Activated CD4-positive, alpha-beta T cell treated with anti-CD3 and anti-CD28 coated beads, Interleukin-2, Interleukin-6, amounts not matched to agents 100 ng/mL and 50 ng/mL, durations not matched to agents 16 hours and 8 hours (primary cell): ENCODE measurements around the gene STRN.
"Not testable (repeated sequence)": the region's sequence is repeated elsewhere in the genome, so short reads cannot be mapped to it uniquely, and the experiment has no call there.

Source experiments
- DNase-seq: peaks from one replicate; pipeline ENCODE4 v3.0.0-alpha.2; 2020

Gene STRN

DNA sequence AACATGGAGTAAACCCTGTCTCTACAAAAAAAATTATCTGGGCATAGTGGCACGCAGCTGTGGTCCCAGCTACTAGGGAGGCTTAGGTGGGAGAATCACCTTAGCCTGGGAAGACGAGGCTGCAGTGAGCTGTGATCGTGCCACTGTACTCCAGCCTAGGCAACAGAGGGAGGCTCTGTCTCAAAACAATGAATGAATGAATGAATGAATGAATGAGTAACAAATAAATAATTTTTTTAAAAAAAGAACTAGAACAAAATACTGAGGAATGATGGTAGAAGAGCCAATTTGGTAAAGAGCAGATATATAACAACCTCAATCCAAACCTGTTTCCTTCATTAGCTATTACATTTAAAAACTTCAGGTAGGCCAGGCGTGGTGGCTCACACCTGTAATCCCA lies 60.1 kb downstream of the STRN start:
- no peak for DNase-seq

GRCh38 chr2:36904636-36905035 lies 61.7 kb downstream of the STRN start:
- no peak for DNase-seq

DNA sequence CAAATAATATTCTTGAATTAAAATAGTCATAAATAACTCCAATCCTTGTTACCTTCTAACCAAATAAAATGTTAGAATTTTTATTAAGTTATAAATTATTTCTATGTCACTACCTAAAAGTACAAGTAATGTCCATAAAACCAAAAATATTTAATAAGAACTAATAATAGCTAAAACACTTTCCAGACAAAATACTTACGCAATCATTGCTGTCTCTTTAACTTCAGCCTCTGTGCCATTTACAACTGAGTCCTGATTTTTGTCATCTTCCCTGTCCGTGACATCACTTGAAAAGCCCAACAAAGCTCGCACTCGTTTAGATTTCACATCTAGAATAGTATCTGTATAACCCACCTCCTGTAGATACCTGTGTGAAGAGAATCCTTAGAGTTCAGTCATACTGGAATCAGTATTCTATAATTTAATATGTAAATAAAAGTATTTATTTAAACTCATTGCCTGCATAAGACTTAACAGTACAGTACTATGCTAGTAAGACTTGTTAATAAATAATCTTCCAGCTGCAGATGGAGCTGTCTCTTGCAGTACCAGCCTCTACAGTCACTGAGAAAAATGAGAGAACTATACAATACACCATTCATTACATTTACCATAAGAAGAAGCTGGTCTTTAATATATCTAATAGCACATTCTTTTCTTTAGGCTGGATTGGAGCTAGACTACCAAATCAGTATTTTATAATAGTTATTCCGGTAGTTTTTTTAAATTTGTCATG lies 63.8 kb downstream of the STRN start:
- no peak for DNase-seq

- DNase-seq: no peak
These were observed 73.5 kb downstream of the STRN start for GRCh38 chr2:36892805-36893204.

- DNase-seq: peak; percentile 58
These were observed 76.5 kb downstream of the STRN start for GRCh38 chr2:36889795-36890194.

DNA sequence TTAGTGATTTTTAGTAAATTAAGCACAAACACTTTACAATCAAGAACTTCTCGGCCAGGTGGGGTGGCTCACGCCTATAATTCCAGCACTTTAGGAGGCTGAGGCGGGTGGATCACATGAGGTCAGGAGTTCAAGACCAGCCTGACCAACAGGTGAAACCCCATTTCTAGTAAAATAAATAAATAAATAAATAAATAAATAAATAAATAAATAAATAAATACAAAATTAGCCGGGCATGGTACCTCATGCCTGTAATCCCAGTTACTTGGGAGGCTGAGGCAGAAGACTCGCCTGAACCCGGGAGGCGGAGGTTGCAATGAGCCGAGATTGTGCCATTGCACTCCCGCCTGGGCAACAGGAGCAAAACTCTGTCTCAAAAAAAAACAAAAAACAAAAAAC lies 79.2 kb downstream of the STRN start:
- not testable (repeated sequence) for DNase-seq

DNA sequence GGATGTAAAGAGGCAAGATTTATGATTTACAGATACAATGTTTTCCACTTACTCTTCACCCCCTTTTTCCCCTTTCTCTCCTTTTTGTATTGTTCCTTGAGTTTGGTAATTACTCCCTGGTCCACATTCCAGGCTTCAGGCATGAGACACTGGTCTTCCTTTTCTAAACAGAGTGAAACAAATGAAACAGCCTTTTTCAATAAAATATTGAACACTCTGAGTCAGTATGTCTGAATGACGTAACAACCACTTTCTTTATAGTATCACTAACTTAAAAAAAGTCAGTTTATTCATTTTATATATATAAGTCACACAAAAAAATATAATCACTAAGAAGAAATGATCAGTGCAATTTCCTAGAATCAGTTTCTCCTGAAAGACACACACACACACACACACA lies 79.7 kb downstream of the STRN start:
- no peak for DNase-seq

GRCh38 chr2:36885605-36886004 lies 80.7 kb downstream of the STRN start:
- no peak for DNase-seq

DNA sequence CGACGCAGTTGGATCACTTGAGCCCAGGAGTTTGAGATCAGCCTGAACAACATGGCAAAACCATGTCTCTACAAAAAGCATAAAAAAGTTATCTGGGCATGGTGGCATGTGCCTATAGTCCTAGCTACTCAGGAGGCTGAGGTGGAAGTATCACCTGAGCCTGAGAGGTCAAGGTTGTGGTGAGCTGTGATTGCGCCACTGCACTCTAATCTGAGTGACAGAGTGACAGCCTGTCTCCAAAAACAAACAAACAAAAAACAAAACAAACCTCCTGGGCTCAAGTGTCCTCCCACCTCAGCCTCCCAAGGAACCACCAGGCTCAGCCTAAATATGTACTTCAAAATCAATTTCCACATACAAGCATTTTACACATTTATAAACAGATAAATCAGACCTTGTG lies 83.8 kb downstream of the STRN start:
- no peak for DNase-seq

DNA sequence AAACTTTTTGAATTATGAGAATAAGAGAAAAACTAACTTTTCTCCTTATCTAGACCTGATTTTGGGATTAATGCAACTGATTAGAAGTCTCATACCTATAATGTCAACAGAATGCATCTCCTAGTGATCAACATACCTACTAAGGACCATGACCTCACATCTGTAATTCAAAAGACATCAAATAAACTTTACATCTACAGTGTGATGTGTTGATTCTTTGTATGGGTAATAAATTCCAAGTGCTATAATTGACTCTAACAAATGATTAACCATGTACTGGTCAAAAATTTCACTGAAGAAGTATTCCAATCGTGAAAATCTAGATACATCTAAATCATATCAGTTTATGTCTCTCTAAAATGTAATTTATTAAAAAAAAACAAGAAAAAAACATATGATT lies 84.5 kb downstream of the STRN start:
- DNase-seq: no peak

DNA sequence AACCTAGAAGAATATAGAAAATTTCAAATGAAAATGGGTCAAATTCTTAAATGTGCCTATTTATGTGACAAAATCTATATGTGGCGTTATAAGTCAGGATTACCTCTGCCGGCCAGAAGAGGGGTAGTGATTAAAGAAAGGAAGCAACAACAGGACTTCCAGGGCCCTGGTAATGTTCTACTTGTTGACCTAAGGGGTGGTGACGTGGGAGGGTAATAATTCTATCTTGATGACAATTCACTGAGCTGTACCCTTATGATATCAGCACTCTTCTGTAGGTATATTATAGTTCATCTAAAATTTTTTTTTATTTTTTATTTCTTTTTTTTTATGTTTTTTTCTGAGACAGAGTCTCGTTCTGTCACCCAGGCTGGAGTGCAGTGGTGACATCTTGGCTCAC lies 87.9 kb downstream of the STRN start:
- no peak for DNase-seq

DNA sequence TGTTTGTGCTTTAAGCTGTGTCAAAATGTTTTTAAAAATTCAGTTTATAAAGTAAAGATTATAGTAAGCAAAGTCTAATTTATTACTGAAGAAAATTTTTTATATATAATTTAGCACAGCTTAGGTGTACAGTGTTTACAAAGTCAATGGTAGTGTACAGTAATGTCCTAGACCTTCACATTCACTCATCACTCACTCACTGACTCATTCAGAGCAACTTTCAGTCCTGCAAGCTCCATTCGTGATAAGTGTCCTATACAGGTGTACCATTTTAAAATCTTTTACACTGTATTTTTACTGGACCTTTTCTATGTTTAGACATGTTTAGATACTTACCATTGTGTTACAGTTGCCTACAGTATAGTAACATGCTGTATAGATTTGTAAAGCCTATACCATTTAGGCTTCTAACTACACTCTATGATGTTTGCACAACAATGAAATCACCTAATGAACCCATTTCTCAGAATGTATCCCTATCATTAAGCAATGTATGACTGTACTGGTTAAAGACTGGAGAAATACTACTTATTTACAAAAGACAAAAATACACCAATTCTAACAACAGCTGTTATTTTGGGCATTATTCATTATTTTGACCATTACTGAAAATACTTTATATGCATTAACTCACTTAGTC lies 95.1 kb downstream of the STRN start:
- DNase-seq: peak; percentile 44

GRCh38 chr2:36869606-36870005 lies 96.7 kb downstream of the STRN start:
- no peak for DNase-seq

GRCh38 chr2:36861896-36862295 lies 104.4 kb downstream of the STRN start:
- DNase-seq: no peak

DNA sequence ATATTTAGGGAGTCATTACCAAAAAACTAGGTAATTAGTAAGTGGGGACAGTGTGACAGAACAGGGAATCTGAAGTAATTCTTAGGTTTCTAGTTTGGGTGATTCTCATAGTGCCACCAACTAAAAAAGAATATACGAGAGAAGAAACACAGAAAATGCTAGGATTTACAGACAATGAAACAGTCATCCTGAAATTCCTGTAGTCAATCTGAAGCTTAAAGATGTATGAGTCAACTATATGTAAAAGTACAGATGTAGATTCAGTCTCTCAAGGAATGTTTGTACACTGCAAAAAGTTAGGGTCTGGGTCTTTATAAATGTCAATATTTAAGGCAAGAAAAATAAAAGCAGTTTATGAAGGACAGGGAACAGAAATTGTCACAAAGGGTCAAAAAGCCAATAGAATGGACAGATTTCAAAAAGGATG lies 107.0 kb downstream of the STRN start:
- peak; percentile 24 for DNase-seq

DNA sequence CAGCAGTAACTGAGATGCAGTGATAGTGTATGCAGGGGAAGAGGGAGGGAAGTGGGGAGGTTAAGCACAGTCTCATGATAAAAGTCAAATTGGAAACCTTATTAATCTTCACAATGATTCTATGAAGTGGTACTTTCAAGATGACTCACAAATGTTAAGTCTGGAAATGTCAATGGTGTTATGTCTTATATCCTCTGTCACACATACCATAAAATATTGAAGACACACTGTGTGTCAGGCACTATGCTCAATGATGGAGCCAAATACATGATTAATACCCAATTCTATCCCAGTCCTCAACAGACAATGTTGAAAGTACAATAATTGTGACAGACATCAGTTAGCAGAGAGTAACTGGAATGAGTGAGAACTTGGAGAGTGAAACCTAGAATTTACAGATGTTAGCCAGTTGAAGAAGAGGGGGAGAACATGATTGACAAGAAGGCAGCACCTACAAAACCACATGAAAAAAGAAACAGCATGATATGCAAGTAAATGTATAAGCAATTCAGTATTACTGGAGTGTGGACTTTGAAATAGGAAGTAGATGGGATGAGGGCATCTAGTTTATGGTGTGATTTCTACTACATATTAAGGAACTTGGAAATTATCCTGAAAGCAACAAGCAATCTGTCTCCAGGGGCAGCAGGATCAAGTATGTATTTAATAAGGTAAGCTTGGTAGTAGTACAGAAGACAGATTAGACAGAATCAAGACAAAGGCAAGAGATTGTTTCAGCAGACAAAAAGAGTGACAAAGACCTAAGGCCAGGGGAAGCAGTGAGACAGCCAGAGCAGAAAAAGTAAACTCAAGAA lies 107.6 kb downstream of the STRN start:
- peak; percentile 24 for DNase-seq

GRCh38 chr2:36857713-36858112 lies 108.6 kb downstream of the STRN start:
- DNase-seq: no peak

DNA sequence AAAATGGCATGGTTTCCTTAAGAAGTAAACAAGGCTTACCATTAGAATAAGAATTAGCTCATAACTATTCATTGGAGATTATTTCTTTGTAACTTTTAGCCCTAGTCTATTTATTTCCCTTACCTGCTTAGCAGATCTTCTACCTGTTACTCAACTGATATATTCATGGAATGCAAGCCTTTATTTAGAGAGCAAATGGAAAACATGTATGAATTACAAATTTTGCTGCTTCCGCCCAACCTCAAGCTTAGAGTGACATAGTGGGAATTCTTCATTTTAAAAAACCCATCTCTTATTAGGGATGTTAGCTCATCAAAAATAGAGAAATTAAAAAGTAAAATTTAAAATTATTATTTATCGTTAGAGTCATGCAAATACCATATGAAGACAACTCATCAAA lies 110.9 kb downstream of the STRN start:
- DNase-seq: no peak

DNA sequence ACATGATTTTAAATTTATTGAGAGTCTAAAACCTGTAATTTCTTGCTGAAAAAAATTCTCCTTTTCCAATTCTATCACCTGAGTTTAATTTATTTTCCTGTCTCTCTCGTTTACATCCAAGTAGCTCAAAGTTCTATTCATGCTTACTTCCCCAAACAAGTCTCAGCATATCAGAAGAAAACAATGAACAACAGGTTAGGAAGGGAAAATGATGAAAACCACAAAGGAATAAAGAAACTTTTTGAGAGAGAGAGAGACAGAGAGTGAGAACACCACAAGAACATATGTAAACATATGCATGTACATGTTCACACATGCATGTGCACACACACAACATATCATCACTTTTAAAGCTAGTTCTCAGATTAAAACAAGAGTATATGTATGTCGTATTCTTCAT lies 112.1 kb downstream of the STRN start:
- no peak for DNase-seq

DNA sequence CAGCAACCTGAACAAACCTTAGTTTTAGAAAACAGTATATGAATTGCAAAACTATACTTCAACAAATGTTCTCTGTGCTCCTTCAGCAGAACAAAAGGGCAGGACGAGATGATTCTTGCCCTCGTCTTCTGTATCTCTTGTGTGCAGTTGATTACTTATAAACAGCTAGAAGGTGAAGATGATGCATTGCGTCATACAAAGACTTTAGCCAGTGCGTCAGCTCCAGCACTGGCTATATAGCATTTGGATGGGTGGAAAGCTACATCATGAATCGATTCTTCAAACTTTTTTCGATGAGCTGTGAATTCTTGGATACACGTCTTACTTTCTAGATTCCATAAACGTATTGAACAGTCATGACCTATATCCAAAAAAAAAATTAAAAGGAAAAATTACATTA lies 117.1 kb downstream of the STRN start:
- DNase-seq: no peak

DNA sequence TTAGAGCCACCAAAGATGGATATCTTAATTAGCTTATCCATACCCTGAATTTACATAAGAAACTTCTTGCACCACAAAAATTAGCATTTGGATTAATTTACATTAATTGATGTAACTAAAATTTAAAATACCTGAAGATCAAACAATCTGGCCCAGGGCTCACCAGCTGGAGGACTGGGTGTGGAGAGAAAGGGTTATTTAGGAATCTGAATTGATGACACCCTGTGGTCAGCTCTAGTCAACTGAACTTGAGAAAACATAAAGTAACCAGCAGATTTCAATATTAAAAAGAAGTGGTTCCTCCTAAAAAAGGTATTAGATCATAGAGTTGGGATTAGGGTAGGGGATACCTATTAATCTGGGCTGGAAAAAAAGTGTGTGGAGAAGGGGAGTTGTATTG lies 122.5 kb downstream of the STRN start:
- DNase-seq: no peak

DNA sequence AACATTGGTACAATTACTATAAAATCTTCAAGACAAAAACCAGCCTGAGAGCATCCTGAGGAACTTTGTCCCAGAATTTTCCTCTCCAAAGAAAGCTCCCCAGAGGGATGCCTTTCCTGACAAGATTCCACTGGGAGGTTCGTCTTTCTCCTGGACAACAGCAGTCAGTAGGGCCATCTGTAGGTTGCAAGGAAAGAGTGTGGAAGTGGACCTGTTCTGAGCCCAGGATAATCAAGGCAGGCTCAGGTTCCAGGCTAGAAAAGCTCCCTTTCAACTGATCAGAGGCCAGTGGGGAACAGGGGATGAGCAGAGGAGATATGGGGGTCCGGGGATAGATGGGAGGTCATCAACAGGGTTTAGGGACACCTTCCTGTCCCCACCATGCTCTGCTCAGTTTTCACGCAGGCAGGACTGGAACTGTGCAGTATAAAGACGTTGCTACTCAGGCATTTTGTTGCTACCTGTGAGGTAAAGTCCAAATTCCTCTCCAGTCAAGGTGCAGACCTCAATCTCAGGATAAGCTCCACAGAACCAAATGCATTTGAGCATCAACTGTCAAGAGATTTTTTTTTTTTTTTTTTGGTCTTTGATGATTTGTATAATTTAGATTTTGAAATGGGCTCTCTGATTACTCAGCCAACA lies 126.2 kb downstream of the STRN start:
- DNase-seq: no peak

GRCh38 chr2:36834731-36835524 lies 131.4 kb downstream of the STRN start:
- no peak for DNase-seq
